ENCODE results near the gene CERS5. TPM values are rescaled to one million over a fixed set of nuclear protein-coding genes. Genes with fewer than 3 reads are reported as not detected.

The CERS5 gene
- total RNA-seq, 1 donor from 2014 or later = 33.2 TPM

DNA sequence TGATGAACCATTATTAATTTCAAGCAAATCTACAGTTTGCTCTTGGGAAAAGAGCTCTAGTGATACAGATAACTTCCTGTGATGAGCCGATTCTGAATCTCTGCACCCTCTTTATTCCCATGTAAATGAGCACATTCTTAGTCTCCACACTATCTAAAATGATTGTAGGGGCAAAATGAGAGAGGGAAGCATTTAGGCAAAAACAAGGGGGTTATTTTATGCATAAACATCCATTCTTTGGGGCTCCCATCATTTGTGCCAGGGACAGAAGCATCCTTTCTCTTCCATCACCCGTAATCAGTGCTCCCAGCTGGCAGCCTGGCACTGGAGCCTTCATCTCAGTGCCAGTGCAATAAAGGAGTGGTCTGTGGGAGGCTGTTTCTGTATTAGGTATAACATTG is 65.0 kb downstream of the CERS5 start:
- peaks cover 42% of the 10 kb centered on the region for H3K36me3 ChIP-seq
- no peaks in the 10 kb centered on the region for H3K27me3 ChIP-seq
- no peak overlapping the region for H3K27ac ChIP-seq
- DNase-seq (no peak), ATAC-seq (no peak)
- intact Hi-C loops (cut with DNase I) = no loop called here
- H3K4me1 ChIP-seq = peaks cover 8% of the 10 kb centered on the region
- H3K9me3 ChIP-seq = no peaks in the 10 kb centered on the region
- TF ChIP-seq, protein P1, sequence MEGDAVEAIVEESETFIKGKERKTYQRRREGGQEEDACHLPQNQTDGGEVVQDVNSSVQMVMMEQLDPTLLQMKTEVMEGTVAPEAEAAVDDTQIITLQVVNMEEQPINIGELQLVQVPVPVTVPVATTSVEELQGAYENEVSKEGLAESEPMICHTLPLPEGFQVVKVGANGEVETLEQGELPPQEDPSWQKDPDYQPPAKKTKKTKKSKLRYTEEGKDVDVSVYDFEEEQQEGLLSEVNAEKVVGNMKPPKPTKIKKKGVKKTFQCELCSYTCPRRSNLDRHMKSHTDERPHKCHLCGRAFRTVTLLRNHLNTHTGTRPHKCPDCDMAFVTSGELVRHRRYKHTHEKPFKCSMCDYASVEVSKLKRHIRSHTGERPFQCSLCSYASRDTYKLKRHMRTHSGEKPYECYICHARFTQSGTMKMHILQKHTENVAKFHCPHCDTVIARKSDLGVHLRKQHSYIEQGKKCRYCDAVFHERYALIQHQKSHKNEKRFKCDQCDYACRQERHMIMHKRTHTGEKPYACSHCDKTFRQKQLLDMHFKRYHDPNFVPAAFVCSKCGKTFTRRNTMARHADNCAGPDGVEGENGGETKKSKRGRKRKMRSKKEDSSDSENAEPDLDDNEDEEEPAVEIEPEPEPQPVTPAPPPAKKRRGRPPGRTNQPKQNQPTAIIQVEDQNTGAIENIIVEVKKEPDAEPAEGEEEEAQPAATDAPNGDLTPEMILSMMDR (IDR thresholded peaks at IDR 0.05) = no peak
- H3K4me3 ChIP-seq = no peak overlapping the region

DNA sequence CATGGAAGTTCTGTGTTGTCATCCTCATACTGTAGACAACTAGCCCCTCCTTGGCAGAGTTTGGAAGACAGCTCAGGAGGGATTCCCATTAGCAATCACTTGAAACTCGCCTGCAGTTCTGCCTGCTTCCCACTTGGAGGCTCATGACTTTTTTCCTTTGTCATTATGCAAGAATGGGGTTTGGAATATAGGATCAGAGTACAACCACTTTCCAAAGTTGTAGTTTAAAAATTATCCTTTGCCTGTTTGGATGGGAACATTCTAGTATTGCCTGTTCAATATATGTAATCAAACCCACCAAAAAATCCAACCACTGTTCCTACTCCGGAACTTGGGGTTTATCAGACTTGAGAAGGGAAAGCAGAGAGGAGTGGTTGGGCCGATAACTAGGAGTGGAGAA is 65.5 kb downstream of the CERS5 start:
- Histone ChIP-seq H3K36me3 (peaks cover 47% of the 10 kb centered on the region), H3K9me3 (no peaks in the 10 kb centered on the region), H3K27me3 (no peaks in the 10 kb centered on the region), H3K27ac (no peak overlapping the region), H3K4me1 (peaks cover 8% of the 10 kb centered on the region), H3K4me3 (no peak overlapping the region)
- intact Hi-C loops (cut with DNase I) = no loop called here
- ATAC-seq (no peak), DNase-seq (no peak)
- TF ChIP-seq, protein P1 (IDR thresholded peaks at IDR 0.05) = peak; percentile 44

DNA sequence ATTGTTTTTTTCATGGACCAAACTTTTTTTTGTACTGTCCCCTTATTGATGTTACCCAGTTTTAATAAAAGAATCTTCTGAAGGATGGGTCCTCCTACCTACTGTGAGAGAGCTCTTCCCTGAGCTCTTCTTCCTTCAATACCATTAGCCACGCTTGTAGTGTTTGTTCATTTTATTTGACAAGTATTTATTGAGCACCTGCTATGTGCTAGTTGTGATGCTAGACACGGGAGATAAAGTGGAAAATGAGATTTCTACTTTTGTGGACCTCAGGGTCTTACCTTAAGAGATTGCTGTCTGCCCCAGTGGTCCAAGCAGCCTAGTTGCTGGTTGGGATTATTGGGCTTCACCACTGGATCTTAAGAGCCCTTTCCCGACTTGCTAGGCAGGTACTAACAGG is 66.6 kb downstream of the CERS5 start:
- TF ChIP-seq, protein P1 (IDR thresholded peaks at IDR 0.05) = no peak
- H3K27ac ChIP-seq = no peak overlapping the region
- no peak for DNase-seq
- no peak overlapping the region for H3K4me3 ChIP-seq
- H3K27me3 ChIP-seq = no peaks in the 10 kb centered on the region
- H3K4me1 ChIP-seq = peaks cover 7% of the 10 kb centered on the region
- intact Hi-C loops (cut with DNase I) = no loop called here
- peaks cover 58% of the 10 kb centered on the region for H3K36me3 ChIP-seq
- ATAC-seq = no peak
- H3K9me3 ChIP-seq = no peaks in the 10 kb centered on the region

DNA sequence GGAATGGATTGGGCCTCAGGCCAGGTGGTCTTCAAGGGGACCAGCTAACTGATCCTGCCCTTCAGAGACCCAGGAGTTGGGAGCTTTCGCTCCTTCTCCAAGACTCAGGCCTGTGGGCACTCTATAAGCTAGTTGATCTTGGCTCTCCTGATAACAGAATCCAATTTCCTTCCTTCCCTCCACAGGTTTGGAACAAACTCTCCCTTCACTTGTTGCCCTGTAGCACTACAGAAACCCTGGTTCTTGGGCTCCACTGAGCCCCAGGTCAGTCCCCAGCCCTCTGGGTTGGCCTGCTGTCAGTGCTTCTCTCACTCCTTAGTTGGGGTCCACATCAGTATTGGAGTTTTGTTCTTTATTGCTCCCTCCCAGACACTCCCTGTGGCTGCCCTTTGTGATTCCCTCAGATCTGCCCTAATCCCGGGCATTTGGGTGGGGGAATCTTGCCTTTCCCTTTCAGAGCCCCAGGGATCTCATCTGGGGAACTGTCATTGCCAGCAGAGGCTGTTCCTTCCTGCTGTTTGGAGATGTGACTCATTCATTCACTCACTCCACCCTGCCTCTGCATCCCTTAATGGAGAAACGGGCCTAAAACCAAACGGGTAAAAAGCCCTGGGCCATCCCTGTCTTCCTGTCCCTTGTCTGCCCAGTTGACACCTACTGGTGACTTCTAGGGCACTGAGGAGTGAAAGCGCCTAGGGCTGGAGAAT is 67.7 kb downstream of the CERS5 start:
- intact Hi-C loops (cut with DNase I) = no loop called here
- Histone ChIP-seq H3K27ac (no peak overlapping the region), H3K4me1 (no peaks in the 10 kb centered on the region), H3K36me3 (peaks cover 69% of the 10 kb centered on the region), H3K4me3 (no peak overlapping the region), H3K27me3 (no peaks in the 10 kb centered on the region), H3K9me3 (no peaks in the 10 kb centered on the region)
- DNase-seq = no peak
- TF ChIP-seq, protein P1 (IDR thresholded peaks at IDR 0.05) = no peak
- ATAC-seq = no peak

DNA sequence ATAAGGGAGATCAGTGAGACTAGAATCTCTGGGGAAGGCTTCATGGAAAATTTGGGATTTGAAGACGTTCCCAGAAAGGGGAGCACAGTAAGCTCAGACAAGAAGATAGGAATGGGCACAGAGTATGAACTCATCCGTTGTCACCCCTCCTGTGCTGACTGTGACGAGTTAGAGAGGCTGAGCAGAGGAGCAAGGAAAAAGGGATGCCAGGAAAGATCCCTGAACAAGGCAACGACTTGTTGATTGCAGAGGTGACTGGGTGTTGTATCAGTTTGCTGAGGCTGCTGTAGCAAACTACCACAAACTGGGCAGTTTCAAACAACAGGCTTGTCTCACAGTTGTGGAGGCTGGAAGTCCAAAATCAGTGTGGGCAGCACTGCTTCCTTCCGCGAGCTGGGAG is 69.2 kb downstream of the CERS5 start:
- TF ChIP-seq, protein P1 (IDR thresholded peaks at IDR 0.05) = no peak
- ATAC-seq = no peak
- no peaks in the 10 kb centered on the region for H3K4me1 ChIP-seq
- intact Hi-C loops (cut with DNase I) = no loop called here
- peaks cover 84% of the 10 kb centered on the region for H3K36me3 ChIP-seq
- H3K9me3 ChIP-seq = no peaks in the 10 kb centered on the region
- DNase-seq = no peak
- H3K27ac ChIP-seq = no peak overlapping the region
- H3K4me3 ChIP-seq = no peak overlapping the region
- H3K27me3 ChIP-seq = no peaks in the 10 kb centered on the region

DNA sequence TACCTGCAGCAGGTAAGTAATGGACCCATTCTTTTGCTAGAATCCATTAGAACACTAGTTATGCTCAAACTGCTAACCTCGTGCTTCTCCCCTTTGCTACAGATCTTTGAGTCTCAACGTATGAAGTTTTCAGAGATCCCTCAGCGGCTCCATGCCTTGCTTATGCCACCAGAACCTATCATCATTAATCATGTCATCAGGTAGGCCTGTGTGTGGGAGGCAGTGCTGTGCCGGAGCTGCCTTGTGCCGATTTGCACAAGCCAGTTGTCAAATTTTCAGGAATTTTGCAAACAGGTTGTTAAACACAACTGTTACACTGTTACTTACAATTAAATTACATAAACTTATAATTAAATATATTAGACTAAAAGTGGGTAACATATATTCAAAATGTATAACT is 76.8 kb downstream of the CERS5 start:
- H3K36me3 ChIP-seq = peaks cover 90% of the 10 kb centered on the region
- ATAC-seq (no peak), DNase-seq (no peak)
- no peak overlapping the region for H3K4me3 ChIP-seq
- peaks cover 5% of the 10 kb centered on the region for H3K4me1 ChIP-seq
- H3K9me3 ChIP-seq = no peaks in the 10 kb centered on the region
- TF ChIP-seq, protein P1 (IDR thresholded peaks at IDR 0.05) = no peak
- H3K27me3 ChIP-seq = no peaks in the 10 kb centered on the region
- no peak overlapping the region for H3K27ac ChIP-seq
- intact Hi-C loops (cut with DNase I) = no loop called here
